SH-SY5Y (cell line): ENCODE data around the gene GABRG2.

Source experiments
- GATA2 ChIP-seq: IDR thresholded peaks from 2 replicates; pipeline ENCODE4 v1.6.1; 2011; ENCODE audit warnings: mild to moderate bottlenecking, low read depth, low read length
- GATA3 ChIP-seq: IDR thresholded peaks from 2 replicates; pipeline ENCODE4 v1.6.1; 2011; ENCODE audit warnings: low read depth, mild to moderate bottlenecking, low read length, moderate library complexity

DNA sequence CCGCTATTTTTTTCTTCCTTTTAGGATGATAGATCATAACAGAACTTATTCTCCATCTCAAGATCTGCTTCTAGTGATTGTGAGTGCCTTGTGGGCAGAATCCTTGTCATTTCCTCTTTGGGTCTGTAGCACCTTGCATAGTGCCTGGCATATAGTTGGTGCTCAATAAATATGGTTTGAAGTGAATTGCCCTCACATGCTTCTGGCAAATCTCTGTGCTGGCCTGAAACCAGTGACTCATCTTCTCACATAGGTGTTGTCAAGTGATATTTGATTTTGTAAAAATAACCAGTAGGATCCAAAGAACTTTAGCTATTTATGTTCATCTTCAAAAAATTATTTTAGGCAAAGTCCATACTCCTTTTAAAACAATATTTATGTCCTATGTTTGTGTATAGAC is 86.7 kb downstream of the GABRG2 start:
- TF ChIP-seq GATA3: no peak
- TF ChIP-seq GATA2: no peak
